Loucy (cell line): Measurements from ENCODE around the gene NRXN3.

Experiments
- H2AFZ ChIP-seq: fragments of 200-600 bp; sonication (generic); 2 replicates; pipeline ENCODE4 v1.6.0; 2016; ENCODE audit warnings: antibody characterized with exemption, mild to moderate bottlenecking, low read length, moderate library complexity
- H3F3A ChIP-seq: fragments of 200-600 bp; 2 replicates; pipeline ENCODE4 v1.6.0; 2016; ENCODE audit warnings: antibody characterized with exemption, low read depth, mild to moderate bottlenecking
- H3K27me3 ChIP-seq: fragments of 200-600 bp; sonication (generic); 2 replicates; pipeline ENCODE4 v1.6.1; 2014; ENCODE audit warnings: low read length, mild to moderate bottlenecking; ENCODE audit not compliant: insufficient read depth, poor library complexity, severe bottlenecking
- H3K36me3 ChIP-seq: fragments of 200-600 bp; sonication (generic); 2 replicates; pipeline ENCODE4 v1.6.1; 2016; ENCODE audit warnings: low read length; ENCODE audit not compliant: insufficient read depth
- H3K4me1 ChIP-seq: fragments of 200-600 bp; sonication (generic); 2 replicates; pipeline ENCODE4 v1.5.1; 2014; ENCODE audit warnings: low read length, mild to moderate bottlenecking; ENCODE audit not compliant: insufficient read depth, poor library complexity, severe bottlenecking
- H3K4me2 ChIP-seq: fragments of 200-600 bp; sonication (generic); 2 replicates; pipeline ENCODE4 v1.6.0; 2014; ENCODE audit warnings: antibody characterized with exemption, low read length, low read depth, mild to moderate bottlenecking; ENCODE audit not compliant: poor library complexity, severe bottlenecking
- H3K4me3 ChIP-seq: fragments of 200-600 bp; sonication (generic); 2 replicates; pipeline ENCODE4 v1.5.1; 2014; ENCODE audit warnings: low read length, mild to moderate bottlenecking, mixed read lengths; ENCODE audit not compliant: poor library complexity, severe bottlenecking
- H3K79me2 ChIP-seq: fragments of 200-600 bp; sonication (generic); 2 replicates; pipeline ENCODE4 v1.6.1; 2014; ENCODE audit warnings: low read length; ENCODE audit not compliant: insufficient read depth
- H3K9ac ChIP-seq: fragments of 200-600 bp; sonication (generic); 2 replicates; pipeline ENCODE4 v1.6.0; 2014; ENCODE audit warnings: mild to moderate bottlenecking, low read depth, low read length, moderate library complexity; ENCODE audit not compliant: poor library complexity, severe bottlenecking
- H3K9me2 ChIP-seq: fragments of 200-600 bp; sonication (generic); replicated peaks from 2 replicates; pipeline ENCODE4 v1.6.1; 2016; ENCODE audit warnings: low read depth, low read length, mixed read lengths
- H3K9me3 ChIP-seq: fragments of 200-600 bp; sonication (generic); 2 replicates; pipeline ENCODE4 v1.6.1; 2014; ENCODE audit warnings: mild to moderate bottlenecking, antibody characterized with exemption, low read length, low read depth; ENCODE audit not compliant: insufficient read depth
- H4K20me1 ChIP-seq: fragments of 200-600 bp; sonication (generic); 2 replicates; pipeline ENCODE4 v1.6.0; 2014; ENCODE audit warnings: antibody characterized with exemption, low read length, mild to moderate bottlenecking; ENCODE audit not compliant: insufficient read depth, poor library complexity, severe bottlenecking
- CTCF ChIP-seq: fragments of 200-600 bp; sonication (generic); conservative IDR thresholded peaks from 2 replicates; pipeline ENCODE4 v1.5.1; 2014; ENCODE audit warnings: mild to moderate bottlenecking, antibody characterized with exemption, low read length
- EZH2phosphoT487 ChIP-seq: fragments of 200-600 bp; IDR thresholded peaks from 2 replicates; pipeline ENCODE4 v1.6.1; 2018; ENCODE audit warnings: antibody characterized with exemption, mild to moderate bottlenecking, moderate library complexity, borderline replicate concordance

NRXN3 gene

GRCh38 chr14:78335531-78335930 is 165.4 kb downstream of the NRXN3 start:
- Histone ChIP-seq H3K4me2 (no peak overlapping the region), H3K4me3 (no peak overlapping the region), H3K9me3 (no peaks in the 10 kb centered on the region), H3F3A (no peaks in the 10 kb centered on the region), H3K27me3 (no peaks in the 10 kb centered on the region), H2AFZ (no peak overlapping the region), H3K4me1 (no peaks in the 10 kb centered on the region), H4K20me1 (no peaks in the 10 kb centered on the region), H3K79me2 (no peaks in the 10 kb centered on the region), H3K9ac (no peak overlapping the region), H3K36me3 (no peaks in the 10 kb centered on the region), H3K9me2 (no peaks in the 10 kb centered on the region)
- no peak for TF ChIP-seq EZH2phosphoT487
- no peak for TF ChIP-seq CTCF

- H3K9me2 ChIP-seq, result no peaks in the 10 kb centered on the region
- no peak overlapping the region for H3K9ac ChIP-seq
- H3K79me2 ChIP-seq, result no peaks in the 10 kb centered on the region
- H3K36me3 ChIP-seq, result no peaks in the 10 kb centered on the region
- no peaks in the 10 kb centered on the region for H3F3A ChIP-seq
- no peak overlapping the region for H3K4me3 ChIP-seq
- no peak overlapping the region for H2AFZ ChIP-seq
- TF ChIP-seq EZH2phosphoT487, result no peak
- TF ChIP-seq CTCF, result no peak
- no peaks in the 10 kb centered on the region for H4K20me1 ChIP-seq
- no peak overlapping the region for H3K4me2 ChIP-seq
- H3K4me1 ChIP-seq, result no peaks in the 10 kb centered on the region
- H3K9me3 ChIP-seq, result no peaks in the 10 kb centered on the region
- no peaks in the 10 kb centered on the region for H3K27me3 ChIP-seq
Measured at GRCh38 chr14:78340250-78340649, 170.1 kb downstream of the NRXN3 start.

GRCh38 chr14:78341827-78342389 is 171.7 kb downstream of the NRXN3 start:
- H3K4me1 ChIP-seq, result no peaks in the 10 kb centered on the region
- no peak overlapping the region for H3K4me3 ChIP-seq
- no peak overlapping the region for H3K4me2 ChIP-seq
- no peaks in the 10 kb centered on the region for H3K9me3 ChIP-seq
- no peak for TF ChIP-seq EZH2phosphoT487
- no peak for TF ChIP-seq CTCF
- H2AFZ ChIP-seq, result no peak overlapping the region
- no peaks in the 10 kb centered on the region for H3K27me3 ChIP-seq
- H4K20me1 ChIP-seq, result no peaks in the 10 kb centered on the region
- no peaks in the 10 kb centered on the region for H3K79me2 ChIP-seq
- H3F3A ChIP-seq, result no peaks in the 10 kb centered on the region
- H3K9me2 ChIP-seq, result no peaks in the 10 kb centered on the region
- H3K36me3 ChIP-seq, result no peaks in the 10 kb centered on the region
- no peak overlapping the region for H3K9ac ChIP-seq
